Measurements from ENCODE around the gene STIM2. TPM values are rescaled to one million over a fixed set of nuclear protein-coding genes. Genes with fewer than 3 reads are reported as not detected.
A peak's percentile ranks its signal among the peaks of the same experiment; 100 is the strongest.

The STIM2 gene
- total and polyA plus RNA-seq, 9 of the 15 experiments (the other 6 are each of a cell fraction or from before 2014, with no cell fraction given) = 7.2 to 26.8 (median 15.4) TPM

- TF ChIP-seq ZNF449 (CRISPR knock-in tag; IDR thresholded peaks at IDR 0.05) = no peak
- peak; percentile 73 for TF ChIP-seq SMARCE1 (IDR thresholded peaks at IDR 0.05)
- peak; percentile 82 for TF ChIP-seq SOX6 (IDR thresholded peaks at IDR 0.05)
- TF ChIP-seq RCOR1 (IDR thresholded peaks at IDR 0.05; ENCODE audit: borderline replicate concordance in 1 of 2, low read depth in 2 of 2, low read length in 2 of 2) = peak in 1 of 2 experiments; percentile 79; a peak in 2 of 4 replicates
- peak; percentile 18; the same call in 1 of the 2 replicates for TF ChIP-seq VEZF1 (CRISPR knock-in tag; IDR thresholded peaks at IDR 0.05)
- peak; percentile 84; the same call in 1 of the 2 replicates for TF ChIP-seq JUN (IDR thresholded peaks at IDR 0.05; ENCODE audit: borderline replicate concordance, low read depth, low read length)
- no peak for TF ChIP-seq JUN (CRISPR knock-in tag; IDR thresholded peaks at IDR 0.05; ENCODE audit: borderline replicate concordance)
- no peak for TF ChIP-seq HMGN3 (IDR thresholded peaks at IDR 0.05; ENCODE audit: borderline replicate concordance, extremely low read depth, insufficient read length, low read depth, low read length)
- TF ChIP-seq MTA1 (IDR thresholded peaks at IDR 0.05; ENCODE audit: borderline replicate concordance) = no peak
- TF ChIP-seq CTCF (IDR thresholded peaks at IDR 0.05 in 2 of 3, conservative IDR thresholded peaks at IDR 0.05 in 1 of 3; ENCODE audit: insufficient read depth in 2 of 3, low read depth in 1 of 3, low read length in 3 of 3) = no peak
- TF ChIP-seq JUND (IDR thresholded peaks at IDR 0.05; ENCODE audit: borderline replicate concordance, low read depth, low read length) = peak; percentile 94
- TF ChIP-seq JUND (tag; IDR thresholded peaks at IDR 0.05; ENCODE audit: borderline replicate concordance, low read depth, low read length) = peak; percentile 83; the same call in 2 of the 3 replicates
- 0 out of 2 replicates have a peak, but pooled peaks have one; percentile 4 for TF ChIP-seq ADNP (tag; IDR thresholded peaks at IDR 0.05)
- peak in 1 of 2 experiments; percentile 46; a peak in 1 of 4 replicates for TF ChIP-seq HDAC1 (IDR thresholded peaks at IDR 0.05)
- peak; percentile 45; the same call in 1 of the 2 replicates for TF ChIP-seq ZNF766 (CRISPR knock-in tag; conservative IDR thresholded peaks at IDR 0.05)
- TF ChIP-seq TEAD1 (CRISPR knock-in tag; IDR thresholded peaks at IDR 0.05) = peak in 1 of 2 experiments; percentile 45; a peak in 1 of 4 replicates
- no peak for TF ChIP-seq BRF2 (IDR thresholded peaks at IDR 0.05; ENCODE audit: borderline replicate concordance, insufficient read depth, insufficient read length)
- TF ChIP-seq KDM1A (IDR thresholded peaks at IDR 0.05) = peak; percentile 76 to 79
- TF ChIP-seq SIN3A (IDR thresholded peaks at IDR 0.05; ENCODE audit: borderline replicate concordance in 2 of 2, control insufficient read depth in 1 of 2, low read depth in 2 of 2, low read length in 2 of 2) = peak in 1 of 2 experiments; percentile 21; a peak in 1 of 4 replicates
- peak; percentile 64 for TF ChIP-seq ARID1B (IDR thresholded peaks at IDR 0.05)
- no peak for TF ChIP-seq PTBP1 (IDR thresholded peaks at IDR 0.05; ENCODE audit: low read depth, low read length)
These were observed 75.8 kb downstream of the STIM2 start (continued) for GRCh38 chr4:26936284-26937065.

Data from K562 (cell line).